GM19099 (cell line): ENCODE measurements around the gene LY86.

Experiments used
- POLR2A ChIP-seq: IDR thresholded peaks from 3 replicates; pipeline ENCODE4 v1.6.1; 2011; ENCODE audit warnings: low read depth; ENCODE audit not compliant: insufficient read length; ENCODE audit errors: extremely low read depth

The LY86 gene

DNA sequence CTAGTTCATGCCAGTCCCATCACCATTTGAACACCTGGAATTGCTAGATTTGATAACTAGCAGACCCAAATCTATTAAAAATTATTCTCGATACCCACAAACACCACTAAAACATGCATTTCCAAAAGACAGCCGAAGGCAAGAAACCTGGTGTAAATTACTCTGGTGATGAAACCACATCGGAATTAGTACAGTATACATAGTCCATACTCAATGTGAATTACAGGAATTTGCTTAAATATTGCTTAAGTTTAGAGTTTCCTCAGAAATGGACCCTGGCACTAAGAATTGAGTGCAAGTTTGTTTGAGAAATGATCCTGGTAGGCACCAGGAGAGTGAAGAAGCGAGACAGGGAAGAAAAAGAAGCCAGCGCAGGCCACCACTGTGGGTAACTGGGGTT lies 13.7 kb downstream of the LY86 start:
- TF ChIP-seq POLR2A: no peak

DNA sequence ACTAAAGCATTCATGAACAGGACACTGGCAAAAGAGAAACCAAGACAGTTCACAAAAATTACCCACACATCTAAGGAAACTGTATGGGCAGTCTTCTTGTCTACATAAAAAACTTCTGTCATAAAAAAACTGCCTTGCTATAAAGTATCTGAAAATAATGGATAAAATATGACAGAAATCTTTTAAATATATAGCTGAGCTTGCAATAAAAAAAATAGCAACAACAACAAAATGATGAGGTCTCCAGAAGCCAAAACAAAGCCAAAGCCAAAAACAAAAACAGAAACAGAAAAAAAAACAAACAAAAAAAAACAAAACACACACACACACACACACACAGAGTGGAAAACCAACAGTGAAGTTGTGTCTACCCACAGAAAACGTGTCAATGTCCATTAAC lies 14.8 kb downstream of the LY86 start:
- TF ChIP-seq POLR2A: no peak

DNA sequence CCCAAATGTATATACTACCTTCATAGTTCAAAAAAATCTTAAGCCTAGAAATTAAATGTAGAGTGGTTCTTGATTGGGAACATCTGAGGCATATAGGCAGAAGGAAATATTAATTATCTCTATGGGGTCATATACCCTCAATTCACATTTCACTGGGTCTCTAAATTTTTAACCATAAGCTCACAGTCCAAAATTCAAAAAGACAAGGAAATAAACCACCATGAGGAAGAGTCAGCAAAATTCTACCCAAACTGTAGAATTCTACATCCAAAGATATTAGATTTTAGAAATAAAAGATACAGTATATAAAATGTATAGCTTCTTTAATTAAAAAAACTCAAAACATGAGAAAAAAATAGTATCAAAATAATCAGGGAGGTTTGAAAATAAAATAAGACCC lies 15.5 kb downstream of the LY86 start:
- TF ChIP-seq POLR2A: no peak

DNA sequence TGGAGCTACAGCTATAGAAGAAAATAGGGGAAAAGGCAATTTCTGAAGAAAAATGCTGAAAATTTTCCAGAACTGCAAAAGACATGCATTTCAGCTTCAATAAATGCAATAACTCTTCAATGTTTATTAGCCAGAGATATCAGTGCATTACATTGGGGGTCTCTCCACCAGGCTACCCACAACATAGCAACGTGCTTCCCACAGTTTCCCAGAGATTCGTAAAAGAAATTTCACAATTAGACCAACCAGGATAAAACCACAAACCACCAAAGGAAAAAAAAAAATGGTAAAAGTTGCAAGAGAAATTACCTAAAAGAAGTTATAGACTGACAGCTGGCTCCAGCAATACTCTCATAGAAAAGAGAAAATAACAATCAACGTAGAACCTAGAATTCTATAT lies 16.0 kb downstream of the LY86 start:
- no peak for TF ChIP-seq POLR2A

DNA sequence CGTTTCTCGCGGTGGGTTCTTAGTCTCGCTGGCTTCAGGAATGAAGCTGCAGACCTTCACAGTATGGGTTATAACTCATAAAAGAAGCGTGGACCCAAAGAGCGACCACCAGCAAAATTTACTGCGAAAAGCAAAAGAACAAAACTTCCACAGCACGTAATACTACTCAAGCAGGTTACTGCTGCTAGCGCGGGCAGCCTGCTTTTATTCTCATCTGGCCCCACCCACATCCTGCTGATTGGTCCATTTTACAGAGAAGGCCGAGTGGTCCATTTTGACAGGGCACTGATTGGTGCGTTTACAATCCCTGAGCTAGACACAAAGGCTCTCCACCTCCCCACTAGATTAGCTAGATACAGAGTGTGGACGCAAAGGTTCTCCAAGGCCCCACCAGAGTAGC lies 17.4 kb downstream of the LY86 start:
- no peak for TF ChIP-seq POLR2A

DNA sequence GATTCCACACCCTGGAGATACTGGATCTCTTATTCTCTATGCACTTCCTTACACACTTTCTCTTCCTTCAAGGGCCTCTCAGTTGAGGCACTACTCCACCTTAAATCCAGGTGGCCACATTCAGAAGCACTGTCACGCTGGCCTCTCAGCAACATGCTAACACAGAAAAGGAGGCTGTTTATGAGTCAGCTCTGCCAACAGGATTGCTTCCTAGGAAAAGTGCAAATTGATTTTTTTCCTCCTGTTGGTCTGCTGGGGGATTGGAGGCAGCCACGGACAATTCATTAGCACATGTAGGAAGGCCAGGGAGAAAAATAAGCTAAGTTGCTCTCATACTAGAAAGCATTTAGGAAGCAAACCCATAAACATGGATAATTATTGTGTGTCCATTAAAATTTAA lies 20.9 kb downstream of the LY86 start:
- no peak for TF ChIP-seq POLR2A

DNA sequence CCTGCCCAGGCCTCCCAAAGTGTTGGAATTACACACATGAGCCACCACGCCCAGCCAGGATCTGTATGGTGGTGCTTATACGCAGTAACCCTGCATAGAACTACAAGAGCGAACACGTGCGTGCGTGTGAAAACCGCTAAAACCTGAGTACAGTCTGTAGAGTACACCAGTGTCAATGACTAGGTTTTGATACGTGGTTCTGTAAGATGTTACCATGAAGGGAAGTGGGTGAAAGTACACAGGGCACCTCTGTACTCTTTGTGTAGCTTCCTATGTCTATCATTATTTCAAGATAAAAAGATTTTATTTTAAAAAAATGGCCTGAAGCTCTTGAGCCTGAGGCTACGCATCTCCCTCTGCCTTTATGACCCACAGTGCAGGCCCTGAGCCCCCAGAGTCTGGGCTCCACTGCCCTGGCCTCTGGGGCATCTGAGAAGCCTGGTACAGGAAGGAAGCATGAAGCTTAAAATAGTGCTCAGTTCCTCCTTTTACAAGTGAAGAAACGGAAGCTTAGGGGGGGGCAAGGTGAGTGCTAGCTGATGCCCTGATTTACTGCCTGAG lies 21.6 kb downstream of the LY86 start:
- peak; percentile 32 for TF ChIP-seq POLR2A

DNA sequence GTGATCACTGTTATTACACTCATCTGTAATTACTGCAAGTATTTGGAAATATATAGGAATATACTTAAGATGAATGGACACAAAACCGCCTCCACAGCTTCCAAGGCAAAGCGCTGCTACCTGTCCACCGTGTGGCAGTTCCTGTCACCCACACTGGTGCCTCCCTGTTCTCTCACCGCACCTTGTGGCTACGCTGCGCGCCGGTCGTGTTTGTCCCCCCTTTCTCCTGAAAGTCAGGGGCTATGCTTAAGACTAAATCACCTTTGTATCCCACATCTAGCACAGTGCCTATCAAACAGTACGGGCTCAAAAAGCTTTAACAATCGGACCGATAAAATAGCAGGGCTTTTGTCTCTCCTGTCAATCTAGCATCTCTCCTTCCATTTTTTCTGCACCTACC lies 23.0 kb downstream of the LY86 start:
- no peak for TF ChIP-seq POLR2A

DNA sequence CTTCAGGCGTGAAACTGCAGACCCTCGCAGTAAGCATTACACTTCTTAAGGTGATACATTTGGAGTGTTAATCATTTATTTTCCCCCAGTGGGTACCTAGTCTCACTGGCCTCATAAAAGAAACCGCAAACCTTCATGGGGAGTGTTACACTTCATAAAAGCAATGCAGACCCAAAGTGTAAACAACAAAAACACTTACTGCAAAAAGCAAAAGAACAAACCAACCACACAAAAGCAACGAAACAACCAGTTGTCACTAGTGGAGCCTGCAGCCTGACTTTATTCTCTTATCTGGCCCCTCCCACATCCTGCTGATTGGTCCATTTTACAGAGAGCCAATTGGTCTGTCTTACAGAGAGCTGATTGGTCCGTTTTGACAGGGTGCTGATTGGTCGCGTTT lies 23.8 kb downstream of the LY86 start:
- TF ChIP-seq POLR2A: no peak

DNA sequence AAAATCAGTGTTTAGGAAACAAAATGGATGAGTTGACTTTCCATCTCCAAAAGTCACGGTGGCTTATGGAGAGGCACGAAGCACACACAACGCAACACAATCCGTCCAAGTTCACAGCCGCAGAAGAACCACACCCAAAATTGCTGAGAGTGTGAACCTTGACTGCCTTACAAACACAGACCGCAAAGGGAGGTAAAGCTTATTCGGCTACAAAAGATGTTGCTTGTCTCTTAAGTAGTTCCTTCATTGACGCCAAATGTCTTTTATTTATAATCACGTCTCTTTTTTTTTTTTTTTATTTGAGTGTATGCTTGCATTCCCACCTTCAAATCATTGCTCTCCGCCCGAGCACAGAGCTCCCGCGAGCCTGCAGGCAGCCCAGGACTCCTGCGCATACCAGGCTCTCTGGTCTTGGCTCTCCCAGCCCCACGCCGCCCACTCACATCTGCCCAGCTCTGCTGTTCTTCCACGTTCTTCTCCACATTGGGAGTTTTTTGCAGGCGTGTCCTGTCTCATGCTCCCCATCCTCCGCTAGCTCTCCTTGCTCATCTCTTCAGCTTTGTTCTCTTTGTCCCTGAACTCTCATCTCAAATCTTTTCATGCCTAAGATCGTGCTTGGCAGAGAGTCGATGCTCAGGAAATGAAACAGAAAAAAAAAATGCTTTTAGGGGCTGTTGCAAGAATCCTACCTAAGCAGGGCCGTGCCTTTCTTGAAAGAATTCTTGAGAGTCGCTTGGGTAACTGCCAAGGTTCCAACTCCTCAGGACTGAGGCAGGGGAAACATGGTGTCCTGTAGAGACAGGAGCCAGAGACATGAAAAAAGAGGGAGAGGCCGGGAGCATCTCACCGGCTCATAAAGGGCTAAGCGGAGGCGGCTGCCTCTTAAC lies 25.8 kb downstream of the LY86 start:
- TF ChIP-seq POLR2A: no peak

DNA sequence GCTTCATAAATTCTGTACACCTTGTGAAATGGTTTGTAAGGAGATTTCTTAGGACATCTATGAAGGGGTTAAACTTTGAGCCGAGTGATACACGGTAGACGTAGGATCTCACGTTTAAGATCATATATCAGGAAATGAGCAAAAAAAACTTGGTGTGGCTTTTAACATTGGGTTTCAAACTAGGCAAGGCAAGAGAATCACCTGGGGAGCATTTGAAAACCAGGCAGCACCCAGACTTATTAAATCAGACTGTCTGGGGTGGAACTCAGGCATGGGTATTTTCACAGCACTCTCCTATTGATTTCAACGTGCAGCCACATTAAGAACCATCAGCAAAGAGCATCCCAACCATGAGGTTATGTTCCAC lies 26.4 kb downstream of the LY86 start:
- no peak for TF ChIP-seq POLR2A

DNA sequence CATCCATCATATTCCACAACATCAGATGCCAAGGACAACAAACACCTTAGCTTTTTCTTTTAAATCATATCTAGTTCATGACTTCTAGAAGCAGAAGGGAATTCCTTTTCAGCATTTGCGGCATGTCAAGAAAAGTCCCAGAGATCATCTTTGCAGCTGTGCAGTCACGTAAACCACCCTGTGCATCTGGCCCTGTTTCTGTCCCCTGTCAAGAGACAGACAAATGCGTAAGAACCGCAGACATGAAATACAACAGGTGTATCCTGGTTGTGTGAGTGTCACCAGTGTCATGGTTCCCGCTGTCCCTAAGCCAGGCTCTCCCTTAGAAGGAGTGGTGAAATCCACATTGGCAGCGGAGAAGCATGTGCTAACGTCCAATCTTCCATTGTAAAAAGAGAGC lies 28.1 kb downstream of the LY86 start:
- TF ChIP-seq POLR2A: no peak

DNA sequence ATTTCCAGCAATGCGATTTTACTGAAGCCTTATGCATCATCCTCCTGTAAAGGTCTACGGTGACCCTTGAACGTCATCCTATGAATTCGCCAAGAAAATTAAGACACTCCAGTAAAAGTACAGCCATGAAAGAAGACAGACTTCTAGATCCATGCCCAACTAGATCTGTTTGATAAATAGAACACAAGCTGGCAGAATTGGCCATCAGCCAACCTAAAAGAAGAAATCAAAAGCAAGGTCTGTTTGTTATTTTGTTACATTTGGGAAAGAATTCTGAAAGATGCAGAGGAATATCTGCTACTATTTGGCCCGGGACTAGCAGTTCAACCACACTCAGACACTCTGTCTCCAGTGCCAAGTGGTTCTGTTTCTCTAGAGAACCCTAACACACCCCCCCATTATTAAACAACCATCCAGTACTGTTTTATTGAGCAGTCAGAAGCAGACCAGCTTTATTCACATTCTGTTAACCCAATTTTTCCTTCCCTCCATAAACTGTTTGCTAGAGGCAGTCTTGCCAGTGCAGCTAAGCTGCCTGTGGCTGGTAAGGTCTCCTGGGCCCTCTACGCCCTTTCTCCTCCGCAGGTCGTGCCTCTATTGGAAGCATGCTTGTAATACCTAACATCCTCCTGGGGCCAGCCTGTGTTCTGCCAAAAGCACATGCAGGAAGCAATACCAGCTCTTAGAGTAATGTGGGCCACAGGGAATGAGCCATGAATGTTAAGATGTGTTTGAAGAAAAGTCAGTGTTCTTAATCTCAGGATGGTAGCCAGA lies 30.7 kb downstream of the LY86 start:
- no peak for TF ChIP-seq POLR2A

DNA sequence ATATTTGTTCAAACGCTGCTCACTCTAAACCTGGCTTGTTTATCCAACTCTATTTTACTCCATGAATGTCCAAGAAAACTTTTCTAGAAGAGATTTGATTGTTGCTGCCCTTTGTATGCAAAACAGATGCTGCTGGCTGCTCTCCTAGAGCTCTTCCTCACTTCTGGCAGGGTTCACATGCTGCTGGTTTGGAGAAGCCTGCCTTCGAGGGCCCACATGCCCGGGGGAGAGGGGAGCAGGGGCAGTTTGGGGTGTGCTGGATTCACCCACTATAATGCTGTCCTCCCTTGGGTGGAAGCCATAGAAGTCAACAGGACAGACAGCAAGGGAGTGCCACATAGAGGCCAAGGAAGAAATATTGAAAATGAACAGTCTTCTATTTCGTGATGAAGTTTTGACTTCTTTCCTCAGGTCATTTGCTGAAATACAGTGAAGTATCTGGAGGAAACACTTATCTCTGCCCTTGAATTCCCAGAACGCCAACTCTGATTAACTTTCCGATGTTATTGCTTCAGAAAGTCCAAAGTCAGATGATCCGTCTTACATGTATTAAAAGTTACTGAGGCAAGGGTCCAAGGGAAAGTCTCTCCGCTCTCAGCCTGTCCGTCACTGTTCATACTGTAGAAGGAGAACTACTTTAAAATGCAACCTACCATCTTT lies 32.4 kb downstream of the LY86 start:
- TF ChIP-seq POLR2A: no peak

DNA sequence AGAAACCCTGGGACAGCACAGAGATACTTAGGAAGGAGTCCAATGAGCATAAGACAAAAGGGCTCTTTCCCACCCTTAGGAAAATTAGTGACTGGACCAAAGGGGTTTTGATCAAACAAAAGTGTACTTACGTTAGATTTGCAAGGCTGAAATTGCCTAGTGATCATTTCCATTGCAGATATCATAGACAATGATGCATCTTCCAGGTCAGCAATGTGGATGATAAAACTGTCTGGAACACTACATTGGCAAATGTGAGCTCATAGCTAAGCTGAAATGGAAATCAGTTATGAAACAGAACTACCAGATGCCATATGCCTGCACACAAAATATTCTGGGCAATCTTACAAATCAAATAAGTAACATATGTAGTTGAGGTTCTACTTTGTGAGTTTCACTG lies 34.0 kb downstream of the LY86 start:
- TF ChIP-seq POLR2A: no peak
